Endothelial cell of umbilical vein (primary cell): ENCODE data around the gene DDOST. TPM values are rescaled to one million over a fixed set of nuclear protein-coding genes. Genes with fewer than 3 reads are reported as not detected.
A peak's percentile ranks its signal among the peaks of the same experiment; 100 is the strongest.

Experiments used
- BruUV-seq: library from RNA; stranded (reverse); fragments of 400-500 nt; replicated peaks from 2 replicates; lab custom pipeline; 2021; lab: Mats Ljungman, UMichigan
- CTCF ChIA-PET: fragments of 300-600, 350-600 bp; sonication (Branson Sonifier 250); formaldehyde crosslinking; loops from one replicate; lab custom pipeline; 2021; ENCODE audit warnings: antibody characterized with exemption, inconsistent platforms; lab: Charles Lee
- POLR2A ChIA-PET: fragments of 300-600, 350-600 bp; sonication (Branson Sonifier 250); formaldehyde crosslinking; loops from one replicate; lab custom pipeline; 2021; ENCODE audit warnings: antibody characterized with exemption, inconsistent platforms; lab: Charles Lee
- DNase-seq: peaks from one replicate; pipeline ENCODE4 v3.0.0-alpha.2; 2011; ENCODE audit warnings: low read depth, low spot score
- FAIRE-seq: peaks from 2 replicates; lab custom pipeline; 2011; peaks lifted over from hg19 to GRCh38; lab: Jason Lieb, UNC
- H2AFZ ChIP-seq: 2 replicates; pipeline ENCODE4 v1.6.0; 2012; ENCODE audit warnings: low read depth, low read length, control low read depth, inconsistent platforms
- H3K27ac ChIP-seq: 2 replicates; pipeline ENCODE4 v1.5.1; 2011; ENCODE audit warnings: low read depth, mild to moderate bottlenecking, control low read depth, low read length, moderate library complexity; ENCODE audit not compliant: insufficient read depth
- H3K27me3 ChIP-seq, 2 experiments: 2 replicates each; pipeline versions ENCODE4 v1.6.0 to v1.6.1; 2011; ENCODE audit warnings: low read length in 2 of 2, mixed read lengths in 1 of 2; ENCODE audit not compliant: control insufficient read depth in 2 of 2, insufficient read depth in 2 of 2
- H3K36me3 ChIP-seq, 2 experiments: 2 replicates in 1 of 2; 3 replicates in 1 of 2; pipeline ENCODE4 v1.5.1; 2011; ENCODE audit warnings: low read length in 2 of 2, mild to moderate bottlenecking in 1 of 2, moderate library complexity in 1 of 2; ENCODE audit not compliant: control insufficient read depth in 2 of 2, insufficient read depth in 2 of 2; ENCODE audit errors: extremely low read depth in 1 of 2
- H3K4me1 ChIP-seq: 3 replicates; pipeline ENCODE4 v1.5.1; 2011; ENCODE audit warnings: mild to moderate bottlenecking, low read length; ENCODE audit not compliant: control insufficient read depth, insufficient read depth; ENCODE audit errors: extremely low read depth
- H3K4me2 ChIP-seq: 2 replicates; pipeline ENCODE4 v1.6.1; 2011; ENCODE audit warnings: low read length, control low read depth, mixed read lengths; ENCODE audit not compliant: insufficient read depth
- H3K4me3 ChIP-seq, 3 experiments: fragments of 200-600 bp in 1 of 3; sonication (generic), shearing (Covaris generic) in 1 of 3; replicated peaks in 1 of 3; 2 replicates each; pipeline ENCODE4 v1.5.1; 2011 to 2016; ENCODE audit warnings: control low read depth in 3 of 3, low read length in 3 of 3, mild to moderate bottlenecking in 2 of 3, inconsistent platforms in 1 of 3, low read depth in 1 of 3, moderate library complexity in 1 of 3; ENCODE audit not compliant: insufficient read depth in 1 of 3
- H3K79me2 ChIP-seq: 2 replicates; pipeline ENCODE4 v1.6.0; 2012; ENCODE audit warnings: low read length, inconsistent platforms; ENCODE audit not compliant: control insufficient read depth, insufficient read depth
- H3K9ac ChIP-seq: replicated peaks from 2 replicates; pipeline ENCODE3; 2011; ENCODE audit warnings: low read length, control low read depth; ENCODE audit not compliant: insufficient read depth; ENCODE audit errors: extremely low read depth
- H3K9me1 ChIP-seq: replicated peaks from 3 replicates; pipeline ENCODE4 v1.6.0; 2011; ENCODE audit warnings: mild to moderate bottlenecking, low read length; ENCODE audit not compliant: control insufficient read depth, insufficient read depth; ENCODE audit errors: extremely low read depth
- H3K9me3 ChIP-seq: replicated peaks from 2 replicates; pipeline ENCODE4 v1.5.1; 2012; ENCODE audit warnings: low read length, inconsistent platforms; ENCODE audit not compliant: control insufficient read depth, insufficient read depth
- H4K20me1 ChIP-seq: replicated peaks from 2 replicates; pipeline ENCODE3; 2011; ENCODE audit warnings: mild to moderate bottlenecking, low read length; ENCODE audit not compliant: control insufficient read depth, insufficient read depth; ENCODE audit errors: extremely low read depth
- CTCF ChIP-seq, 2 donors: IDR thresholded peaks; 1 replicate in 1 of 2; 2 replicates in 1 of 2; pipeline ENCODE4 v1.5.1; 2011; ENCODE audit warnings: low read length in 2 of 2, mild to moderate bottlenecking in 2 of 2, moderate library complexity in 2 of 2, control low read depth in 1 of 2, inconsistent platforms in 1 of 2, low read depth in 1 of 2; ENCODE audit not compliant: insufficient read depth in 1 of 2; ENCODE audit errors: extremely low read depth in 1 of 2
- EZH2 ChIP-seq: IDR thresholded peaks from 2 replicates; pipeline ENCODE4 v1.6.1; 2012; ENCODE audit warnings: borderline replicate concordance, low read depth, mild to moderate bottlenecking, moderate library complexity, low read length, inconsistent platforms; ENCODE audit not compliant: severe bottlenecking
- FOS ChIP-seq: IDR thresholded peaks from 2 replicates; pipeline ENCODE4 v1.6.1; 2011; ENCODE audit warnings: mild to moderate bottlenecking, low read length, moderate library complexity, borderline replicate concordance; ENCODE audit not compliant: insufficient read depth
- GATA2 ChIP-seq: IDR thresholded peaks from 2 replicates; pipeline ENCODE4 v1.7.0; 2011; ENCODE audit warnings: low read depth, mild to moderate bottlenecking, moderate library complexity, mixed read lengths, low read length; ENCODE audit not compliant: insufficient read length, insufficient read depth
- JUN ChIP-seq: IDR thresholded peaks from 2 replicates; pipeline ENCODE4 v1.6.1; 2011; ENCODE audit warnings: borderline replicate concordance, low read depth; ENCODE audit not compliant: insufficient read length, insufficient read depth
- MAX ChIP-seq: IDR thresholded peaks from 2 replicates; pipeline ENCODE4 v1.6.1; 2011; ENCODE audit not compliant: insufficient read depth, insufficient read length
- MYC ChIP-seq: IDR thresholded peaks from one replicate; pipeline ENCODE4 v1.6.1; 2011; ENCODE audit warnings: mild to moderate bottlenecking, low read depth, low read length
- POLR2A ChIP-seq: IDR thresholded peaks from 2 replicates; pipeline ENCODE4 v1.6.1; 2012; ENCODE audit warnings: low read depth, mild to moderate bottlenecking, control low read depth, low read length
- POLR2AphosphoS5 ChIP-seq: IDR thresholded peaks from 2 replicates; pipeline ENCODE4 v1.6.1; 2012; ENCODE audit warnings: low read depth, mild to moderate bottlenecking, control low read depth, low read length, moderate library complexity; ENCODE audit not compliant: insufficient read depth
- dilution Hi-C: fragments of 300-500 bp; cut with MboI; formaldehyde crosslinking; loops from one replicate; pipeline ENCODE4 v1.15.0; 2019; ENCODE audit warnings: low sequenced_read_pairs; ENCODE audit not compliant: extremely low pct_ligation_motif_present
- intact Hi-C: fragments of 100-400 bp; cut with micrococcal nuclease; formaldehyde crosslinking; loops from one replicate; pipeline ENCODE4 v1.10.0; 2022
- polyA plus RNA-seq, 4 experiments: library from polyadenylated mRNA; depleted of rRNA in 3 of 4; stranded (reverse) in 3 of 4; unstranded in 1 of 4; fragments of >200 nt; gene quantifications; 2 replicates each; pipeline versions ENCODE4 v1.2.1 to v1.2.3, GENCODE V29; 2011 to 2012; ENCODE audit warnings: missing spikeins in 1 of 4
- total RNA-seq: library from RNA; stranded (reverse); gene quantifications from 2 replicates; pipeline ENCODE4 v1.2.3, GENCODE V29; 2021

DDOST gene
- total and polyA plus RNA-seq, 2 donors (not counting 3 experiments of a cell fraction or from before 2014, with no cell fraction given), result 319 to 533 TPM

- H3K9me1 ChIP-seq, result no peaks in the 10 kb centered on the region
- DNase-seq (no peak), FAIRE-seq (no peak)
- no peaks in the 10 kb centered on the region for H3K9me3 ChIP-seq
- TF ChIP-seq GATA2, result no peak
- TF ChIP-seq CTCF (IDR thresholded peaks at IDR 0.05; ENCODE audit: extremely low read depth in 1 of 2, insufficient read depth in 1 of 2, low read depth in 1 of 2, low read length in 2 of 2), result no peak
- TF ChIP-seq MYC, result no peak
- no peak for TF ChIP-seq FOS
- no peak for TF ChIP-seq EZH2
- TF ChIP-seq POLR2A, result no peak
- TF ChIP-seq MAX, result no peak
- TF ChIP-seq JUN, result no peak
- no peak for TF ChIP-seq POLR2AphosphoS5
- no peak overlapping the region for H3K4me2 ChIP-seq
- ChIA-PET POLR2A (no interaction called here), CTCF (no interaction called here)
- intact Hi-C loops (no loop called here), dilution Hi-C loops (no loop called here)
- H4K20me1 ChIP-seq, result no peaks in the 10 kb centered on the region
- no peaks in the 10 kb centered on the region for H3K36me3 ChIP-seq
- peaks cover 21% of the 10 kb centered on the region for H3K79me2 ChIP-seq
- no peaks in the 10 kb centered on the region for H3K27me3 ChIP-seq
- H3K27ac ChIP-seq, result no peak overlapping the region
- no peak overlapping the region for H3K9ac ChIP-seq
- peak overlapping the region; percentile 34 for H2AFZ ChIP-seq
- no TSS peak for BruUV-seq
- no peak overlapping the region for H3K4me3 ChIP-seq
- peaks cover 22% of the 10 kb centered on the region for H3K4me1 ChIP-seq
Observed at GRCh38 chr1:20663969-20664715, 3.0 kb upstream of the DDOST start.
